Measurements from ENCODE around the gene JAK2. TPM values are rescaled to one million over a fixed set of nuclear protein-coding genes. Genes with fewer than 3 reads are reported as not detected.
"Not testable (repeated sequence)": the region's sequence is repeated elsewhere in the genome, so short reads cannot be mapped to it uniquely, and the experiment has no call there.

The JAK2 gene
- total RNA-seq, 1 donor from 2014 or later = 28.7 TPM

DNA sequence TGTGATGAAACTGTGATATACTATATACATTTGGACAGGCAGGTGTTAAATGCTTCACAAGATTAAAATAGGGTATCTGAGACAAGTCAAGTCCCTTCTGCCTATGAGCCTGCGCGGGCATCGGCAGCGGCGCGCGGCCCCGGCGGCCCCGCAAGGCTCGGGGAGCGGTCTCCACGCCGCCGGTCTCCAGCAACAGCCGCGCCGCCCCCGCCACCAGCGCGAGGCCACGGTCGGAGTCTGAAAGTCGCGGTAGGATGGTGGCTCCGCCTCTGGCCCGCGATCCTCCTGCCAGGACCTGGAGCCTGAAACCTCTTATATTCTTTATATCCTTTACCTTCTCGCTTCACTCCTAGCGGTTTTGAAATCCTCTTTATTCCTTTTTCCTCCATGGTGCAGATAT is 100.9 kb downstream of the JAK2 start:
- TF ChIP-seq, protein P1, sequence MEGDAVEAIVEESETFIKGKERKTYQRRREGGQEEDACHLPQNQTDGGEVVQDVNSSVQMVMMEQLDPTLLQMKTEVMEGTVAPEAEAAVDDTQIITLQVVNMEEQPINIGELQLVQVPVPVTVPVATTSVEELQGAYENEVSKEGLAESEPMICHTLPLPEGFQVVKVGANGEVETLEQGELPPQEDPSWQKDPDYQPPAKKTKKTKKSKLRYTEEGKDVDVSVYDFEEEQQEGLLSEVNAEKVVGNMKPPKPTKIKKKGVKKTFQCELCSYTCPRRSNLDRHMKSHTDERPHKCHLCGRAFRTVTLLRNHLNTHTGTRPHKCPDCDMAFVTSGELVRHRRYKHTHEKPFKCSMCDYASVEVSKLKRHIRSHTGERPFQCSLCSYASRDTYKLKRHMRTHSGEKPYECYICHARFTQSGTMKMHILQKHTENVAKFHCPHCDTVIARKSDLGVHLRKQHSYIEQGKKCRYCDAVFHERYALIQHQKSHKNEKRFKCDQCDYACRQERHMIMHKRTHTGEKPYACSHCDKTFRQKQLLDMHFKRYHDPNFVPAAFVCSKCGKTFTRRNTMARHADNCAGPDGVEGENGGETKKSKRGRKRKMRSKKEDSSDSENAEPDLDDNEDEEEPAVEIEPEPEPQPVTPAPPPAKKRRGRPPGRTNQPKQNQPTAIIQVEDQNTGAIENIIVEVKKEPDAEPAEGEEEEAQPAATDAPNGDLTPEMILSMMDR (IDR thresholded peaks at IDR 0.05; ENCODE audit: borderline replicate concordance) = no peak
- no peak overlapping the region for H3K27ac ChIP-seq (replicated peaks)
- intact Hi-C loops (cut with micrococcal nuclease) = no loop called here
- no peaks in the 10 kb centered on the region for H3K4me1 ChIP-seq
- H3K9me3 ChIP-seq (replicated peaks) = no peaks in the 10 kb centered on the region
- no peaks in the 10 kb centered on the region for H3K27me3 ChIP-seq (ENCODE audit: low read depth)
- H3K36me3 ChIP-seq = peaks cover 65% of the 10 kb centered on the region
- no peak for DNase-seq
- H3K4me3 ChIP-seq = no peak overlapping the region

DNA sequence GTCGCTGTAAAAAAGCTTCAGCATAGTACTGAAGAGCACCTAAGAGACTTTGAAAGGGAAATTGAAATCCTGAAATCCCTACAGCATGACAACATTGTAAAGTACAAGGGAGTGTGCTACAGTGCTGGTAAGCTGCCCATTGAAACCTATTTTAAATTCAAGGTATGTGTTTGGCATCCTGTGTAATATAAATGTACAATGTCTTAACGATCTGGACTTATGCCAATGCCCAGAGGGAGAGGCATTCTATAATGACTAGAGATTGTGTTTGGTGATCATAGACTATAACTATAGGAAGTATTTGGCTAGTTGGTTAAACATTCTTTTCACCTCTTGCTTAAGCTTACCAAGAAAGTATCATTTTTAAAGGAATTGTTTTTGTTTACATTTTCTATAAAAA is 104.7 kb downstream of the JAK2 start:
- H3K27me3 ChIP-seq (ENCODE audit: low read depth) = no peaks in the 10 kb centered on the region
- H3K36me3 ChIP-seq = peaks cover 30% of the 10 kb centered on the region
- no peak overlapping the region for H3K4me3 ChIP-seq
- H3K4me1 ChIP-seq = no peaks in the 10 kb centered on the region
- no peak overlapping the region for H3K27ac ChIP-seq (replicated peaks)
- DNase-seq = no peak
- H3K9me3 ChIP-seq (replicated peaks) = no peaks in the 10 kb centered on the region
- intact Hi-C loops (cut with micrococcal nuclease) = no loop called here
- TF ChIP-seq, protein P1 (IDR thresholded peaks at IDR 0.05; ENCODE audit: borderline replicate concordance) = no peak

DNA sequence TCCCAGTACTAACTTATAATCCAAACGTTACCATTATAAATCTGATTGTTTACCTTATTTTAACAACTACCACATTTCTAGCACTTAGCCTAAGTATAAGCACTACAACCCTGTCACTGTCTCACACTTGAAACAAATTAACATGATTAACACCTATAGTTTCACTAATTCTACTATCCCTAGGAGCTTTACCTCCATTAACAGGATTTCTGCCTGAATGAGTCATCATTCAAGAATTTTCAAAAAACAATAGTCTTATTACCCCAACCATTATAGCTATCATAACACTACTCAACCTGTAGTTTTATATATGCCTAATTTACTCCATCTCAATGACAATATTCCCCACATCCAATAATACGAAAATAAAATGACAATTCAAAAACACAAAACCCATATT is 110.7 kb downstream of the JAK2 start:
- no peaks in the 10 kb centered on the region for H3K9me3 ChIP-seq (replicated peaks)
- H3K4me3 ChIP-seq = no peak overlapping the region
- no peak overlapping the region for H3K27ac ChIP-seq (replicated peaks)
- DNase-seq = no peak
- H3K4me1 ChIP-seq = no peaks in the 10 kb centered on the region
- TF ChIP-seq, protein P1 (IDR thresholded peaks at IDR 0.05; ENCODE audit: borderline replicate concordance) = no peak
- H3K36me3 ChIP-seq = no peaks in the 10 kb centered on the region
- no peaks in the 10 kb centered on the region for H3K27me3 ChIP-seq (ENCODE audit: low read depth)
- intact Hi-C loops (cut with micrococcal nuclease) = no loop called here

GRCh38 chr9:5099466-5099865 is 114.4 kb downstream of the JAK2 start:
- Histone ChIP-seq H3K4me3 (no peak overlapping the region), H3K4me1 (no peaks in the 10 kb centered on the region), H3K36me3 (peaks cover 3% of the 10 kb centered on the region), H3K27ac (replicated peaks) (no peak overlapping the region), H3K9me3 (replicated peaks) (no peaks in the 10 kb centered on the region), H3K27me3 (ENCODE audit: low read depth) (no peaks in the 10 kb centered on the region)
- DNase-seq = no peak
- TF ChIP-seq, protein P1 (IDR thresholded peaks at IDR 0.05; ENCODE audit: borderline replicate concordance) = no peak
- intact Hi-C loops (cut with micrococcal nuclease) = no loop called here

GRCh38 chr9:5101127-5101526 is 116.1 kb downstream of the JAK2 start:
- H3K4me1 ChIP-seq; H3K27ac ChIP-seq (replicated peaks); DNase-seq; H3K4me3 ChIP-seq; H3K27me3 ChIP-seq (ENCODE audit: low read depth); intact Hi-C loops (cut with micrococcal nuclease); H3K36me3 ChIP-seq: not testable (repeated sequence)
- peaks cover 16% of the 10 kb centered on the region for H3K9me3 ChIP-seq (replicated peaks)

GRCh38 chr9:5106517-5106916 is 121.4 kb downstream of the JAK2 start:
- H3K27ac ChIP-seq (replicated peaks); H3K4me1 ChIP-seq; intact Hi-C loops (cut with micrococcal nuclease); H3K4me3 ChIP-seq; DNase-seq; H3K36me3 ChIP-seq; H3K27me3 ChIP-seq (ENCODE audit: low read depth): not testable (repeated sequence)
- peaks cover 27% of the 10 kb centered on the region for H3K9me3 ChIP-seq (replicated peaks)
